ENCODE data around the gene ZC3H18. TPM values are rescaled to one million over a fixed set of nuclear protein-coding genes. Genes with fewer than 3 reads are reported as not detected.

The ZC3H18 gene
- total and polyA plus RNA-seq, 8 donors: 15.5 to 312 (median 19.0) TPM

GRCh38 chr16:88640039-88640495, 69.9 kb downstream of the ZC3H18 start:
- Histone ChIP-seq H3K4me3 (no peak overlapping the region), H3K9me3 (no peaks in the 10 kb centered on the region), H3K4me1 (peaks cover 14 to 33% (median 23%) of the 10 kb centered on the region in 4 donors), H3K27me3 (peaks cover 13 to 63% (median 27%) of the 10 kb centered on the region in 3 donors), H3K36me3 (peaks cover 0 to 26% (median 21%) of the 10 kb centered on the region in 4 donors), H3K27ac (no peak overlapping the region)
- intact Hi-C loops (cut with DNase I; ENCODE audit: low total_unique reads): no loop called here
- no peak for DNase-seq
- no peak for TF ChIP-seq EP300 (IDR thresholded peaks at IDR 0.05)
- TF ChIP-seq POLR2AphosphoS5 (IDR thresholded peaks at IDR 0.05): no peak
- no peak for TF ChIP-seq CTCF (IDR thresholded peaks at IDR 0.05)
- no peak for TF ChIP-seq POLR2A (IDR thresholded peaks at IDR 0.05)
- WGBS, 5 donors: 41 to 52% (median 47%) methylated on average over 13 of the region's 13 CpGs

GRCh38 chr16:88640498-88641247, 70.5 kb downstream of the ZC3H18 start:
- H3K27me3 ChIP-seq: peaks cover 13 to 57% (median 27%) of the 10 kb centered on the region in 3 donors
- H3K27ac ChIP-seq: no peak overlapping the region
- H3K4me3 ChIP-seq: no peak overlapping the region
- H3K36me3 ChIP-seq: peaks cover 0 to 32% (median 27%) of the 10 kb centered on the region in 4 donors
- TF ChIP-seq POLR2AphosphoS5 (IDR thresholded peaks at IDR 0.05) (no peak), EP300 (IDR thresholded peaks at IDR 0.05) (no peak), CTCF (IDR thresholded peaks at IDR 0.05) (no peak), POLR2A (IDR thresholded peaks at IDR 0.05) (no peak)
- intact Hi-C loops (cut with DNase I; ENCODE audit: low total_unique reads): no loop called here
- 59 to 72% (median 70%) methylated on average over 12 to 17 of the region's 17 CpGs for WGBS, 5 donors
- H3K9me3 ChIP-seq: no peaks in the 10 kb centered on the region
- DNase-seq: no peak
- H3K4me1 ChIP-seq: peaks cover 14 to 27% (median 20%) of the 10 kb centered on the region in 4 donors

- intact Hi-C loops (cut with DNase I; ENCODE audit: low total_unique reads): no loop called here
- TF ChIP-seq POLR2AphosphoS5 (IDR thresholded peaks at IDR 0.05) (no peak), POLR2A (IDR thresholded peaks at IDR 0.05) (no peak), EP300 (IDR thresholded peaks at IDR 0.05) (no peak), CTCF (IDR thresholded peaks at IDR 0.05) (no peak)
- WGBS, 5 donors: 87 to 91% (median 90%) methylated on average over 24 to 58 of the region's 58 CpGs
- Histone ChIP-seq H3K4me1 (peaks cover 14 to 29% (median 22%) of the 10 kb centered on the region in 4 donors), H3K36me3 (peaks cover 0 to 45% (median 34%) of the 10 kb centered on the region in 4 donors), H3K27me3 (peaks cover 13 to 33% (median 24%) of the 10 kb centered on the region in 3 donors), H3K9me3 (no peaks in the 10 kb centered on the region), H3K27ac (no peak overlapping the region), H3K4me3 (no peak overlapping the region)
- no peak for DNase-seq
Measured at GRCh38 chr16:88642881-88643643, 72.9 kb downstream of the ZC3H18 start.

GRCh38 chr16:88643644-88643932, 73.4 kb downstream of the ZC3H18 start:
- WGBS, 5 donors: 86 to 95% (median 92%) methylated on average over 4 to 9 of the region's 9 CpGs
- DNase-seq: no peak
- Histone ChIP-seq H3K36me3 (peaks cover 0 to 45% (median 34%) of the 10 kb centered on the region in 4 donors), H3K4me1 (peaks cover 14 to 29% (median 20%) of the 10 kb centered on the region in 4 donors), H3K4me3 (no peak overlapping the region), H3K9me3 (no peaks in the 10 kb centered on the region), H3K27me3 (peaks cover 11 to 28% (median 19%) of the 10 kb centered on the region in 3 donors), H3K27ac (no peak overlapping the region)
- TF ChIP-seq EP300 (IDR thresholded peaks at IDR 0.05) (no peak), POLR2A (IDR thresholded peaks at IDR 0.05) (no peak), CTCF (IDR thresholded peaks at IDR 0.05) (no peak)
- intact Hi-C loops (cut with DNase I; ENCODE audit: low total_unique reads): no loop called here

All from stomach (tissue), 9 donors.